Erythroblast (primary cell): ENCODE measurements around the gene CDK14.

Experiments used
- GATA1 ChIP-seq: IDR thresholded peaks from 2 replicates; pipeline ENCODE4 v1.6.1; 2011; ENCODE audit warnings: low read depth, mild to moderate bottlenecking, control low read depth, low read length, moderate library complexity
- POLR2A ChIP-seq: IDR thresholded peaks from 2 replicates; pipeline ENCODE4 v1.6.1; 2011; ENCODE audit warnings: mild to moderate bottlenecking, low read length

- TF ChIP-seq POLR2A (no peak), GATA1 (no peak)
Observed at GRCh38 chr7:90879924-90880323, 283.8 kb downstream of the CDK14 start.
